BLaER1 (cell line): ENCODE data around the gene LCNL1.

Experiments
- H3K27ac ChIP-seq: shearing (Covaris generic); formaldehyde crosslinking; 2 replicates; pipeline ENCODE4 v1.8.1; 2022
- H3K27me3 ChIP-seq: shearing (Covaris generic); formaldehyde crosslinking; 2 replicates; pipeline ENCODE4 v1.8.1; 2022
- H3K36me3 ChIP-seq: shearing (Covaris generic); formaldehyde crosslinking; 2 replicates; pipeline ENCODE4 v1.8.1; 2022
- H3K4me1 ChIP-seq: shearing (Covaris generic); formaldehyde crosslinking; 2 replicates; pipeline ENCODE4 v1.8.1; 2022
- H3K4me2 ChIP-seq: shearing (Covaris generic); formaldehyde crosslinking; 2 replicates; pipeline ENCODE4 v1.8.1; 2022
- H3K4me3 ChIP-seq: shearing (Covaris generic); formaldehyde crosslinking; 2 replicates; pipeline ENCODE4 v1.8.1; 2022
- H3K9ac ChIP-seq: shearing (Covaris generic); formaldehyde crosslinking; 2 replicates; pipeline ENCODE4 v1.8.1; 2022
- H3K9me3 ChIP-seq: shearing (Covaris generic); formaldehyde crosslinking; 2 replicates; pipeline ENCODE4 v1.8.1; 2022
- H4K20me1 ChIP-seq: shearing (Covaris generic); formaldehyde crosslinking; 2 replicates; pipeline ENCODE4 v1.8.1; 2022
- Cebpa-rat ChIP-seq: shearing (Covaris generic); IDR thresholded peaks from 2 replicates; pipeline ENCODE4 v1.8.1; 2022

The LCNL1 gene

DNA sequence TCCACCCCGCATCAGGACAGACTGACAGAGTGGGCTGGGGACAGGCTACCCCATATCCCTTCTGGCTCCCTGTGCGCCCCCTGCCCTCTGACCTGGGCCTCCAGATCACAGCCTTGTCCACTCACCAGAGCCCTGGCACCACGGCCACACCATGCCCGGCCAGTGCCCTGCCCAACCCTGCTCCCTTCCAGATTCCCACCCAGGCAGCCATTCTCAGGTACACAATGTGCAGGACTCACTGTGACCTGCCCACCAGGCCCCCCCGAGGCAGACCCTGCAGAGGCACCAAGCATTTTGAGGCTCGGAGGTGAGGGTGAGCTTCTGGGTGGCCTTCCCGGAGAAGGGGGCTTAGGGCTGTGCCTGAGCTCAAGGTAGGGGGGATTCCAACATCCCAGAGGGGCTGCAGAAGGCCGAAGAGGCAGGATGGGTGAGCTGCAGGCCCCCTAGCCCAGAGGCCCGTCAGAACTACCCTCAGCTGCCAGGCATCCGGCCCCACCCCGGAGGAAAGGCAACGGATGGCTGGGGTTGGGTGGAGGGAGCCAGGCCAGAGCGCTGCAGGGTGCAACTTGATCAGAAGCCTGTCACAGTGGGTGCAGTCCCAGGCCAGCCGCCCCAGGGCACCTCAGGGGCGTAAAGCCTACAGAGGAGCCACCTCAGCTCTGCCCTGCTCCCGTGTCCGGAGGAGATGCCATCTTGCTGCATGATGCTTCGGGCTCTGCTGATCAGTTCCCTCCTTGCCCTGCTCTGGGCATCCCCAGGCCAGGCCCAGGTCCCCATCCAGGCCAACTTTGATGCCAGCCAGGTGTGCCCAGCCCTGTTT is at the start of gene LCNL1:
TSS of gene LCNL1 (plus strand) at position 762 of the 820 bp plus-strand sequence. CDS start 594 bp downstream, outside the sequence.
- no peaks in the 10 kb centered on the region for H4K20me1 ChIP-seq
- H3K4me2 ChIP-seq: peak within 1 kb of the TSS; percentile 26; the same call in 1 of the 2 replicates
- peaks cover 24% of the 10 kb centered on the region for H3K4me1 ChIP-seq
- no peak within 1 kb of the TSS for H3K27ac ChIP-seq
- H3K27me3 ChIP-seq: peaks cover 53% of the 10 kb centered on the region
- no peaks in the 10 kb centered on the region for H3K9me3 ChIP-seq
- no peak for TF ChIP-seq Cebpa-rat
- no peak within 1 kb of the TSS for H3K9ac ChIP-seq
- H3K4me3 ChIP-seq: no peak within 1 kb of the TSS
- H3K36me3 ChIP-seq: no peaks in the 10 kb centered on the region

GRCh38 chr9:136934277-136934676 is 48.5 kb upstream of the LCNL1 start:
- H3K36me3 ChIP-seq: peaks cover 77% of the 10 kb centered on the region
- H3K4me2 ChIP-seq: no peak overlapping the region
- peaks cover 13% of the 10 kb centered on the region for H4K20me1 ChIP-seq
- H3K9me3 ChIP-seq: peaks cover 4% of the 10 kb centered on the region; the same call in 1 of the 2 replicates
- no peak for TF ChIP-seq Cebpa-rat
- no peak overlapping the region for H3K27ac ChIP-seq
- no peak overlapping the region for H3K4me3 ChIP-seq
- no peak overlapping the region for H3K9ac ChIP-seq
- no peaks in the 10 kb centered on the region for H3K4me1 ChIP-seq
- no peaks in the 10 kb centered on the region for H3K27me3 ChIP-seq

- no peak overlapping the region for H3K4me2 ChIP-seq
Observed at GRCh38 chr9:136935651-136936050, 47.1 kb upstream of the LCNL1 start.

GRCh38 chr9:136936645-136937170 is 46.1 kb upstream of the LCNL1 start:
- no peak overlapping the region for H3K4me3 ChIP-seq
- H3K4me2 ChIP-seq: no peak overlapping the region
- H3K27me3 ChIP-seq: no peaks in the 10 kb centered on the region
- H3K4me1 ChIP-seq: no peaks in the 10 kb centered on the region
- H3K9me3 ChIP-seq: peaks cover 4% of the 10 kb centered on the region; the same call in 1 of the 2 replicates
- H3K36me3 ChIP-seq: peaks cover 77% of the 10 kb centered on the region
- no peak overlapping the region for H3K27ac ChIP-seq
- peaks cover 38% of the 10 kb centered on the region for H4K20me1 ChIP-seq
- no peak for TF ChIP-seq Cebpa-rat
- H3K9ac ChIP-seq: no peak overlapping the region

More at GRCh38 chr9:136935651-136936050, 47.1 kb upstream of the LCNL1 start:
- H3K9ac ChIP-seq: no peak overlapping the region
- peaks cover 4% of the 10 kb centered on the region; the same call in 1 of the 2 replicates for H3K9me3 ChIP-seq
- peaks cover 77% of the 10 kb centered on the region for H3K36me3 ChIP-seq
- no peaks in the 10 kb centered on the region for H3K27me3 ChIP-seq
- no peak for TF ChIP-seq Cebpa-rat
- H4K20me1 ChIP-seq: peaks cover 27% of the 10 kb centered on the region
- no peaks in the 10 kb centered on the region for H3K4me1 ChIP-seq
- no peak overlapping the region for H3K4me3 ChIP-seq
- no peak overlapping the region for H3K27ac ChIP-seq

DNA sequence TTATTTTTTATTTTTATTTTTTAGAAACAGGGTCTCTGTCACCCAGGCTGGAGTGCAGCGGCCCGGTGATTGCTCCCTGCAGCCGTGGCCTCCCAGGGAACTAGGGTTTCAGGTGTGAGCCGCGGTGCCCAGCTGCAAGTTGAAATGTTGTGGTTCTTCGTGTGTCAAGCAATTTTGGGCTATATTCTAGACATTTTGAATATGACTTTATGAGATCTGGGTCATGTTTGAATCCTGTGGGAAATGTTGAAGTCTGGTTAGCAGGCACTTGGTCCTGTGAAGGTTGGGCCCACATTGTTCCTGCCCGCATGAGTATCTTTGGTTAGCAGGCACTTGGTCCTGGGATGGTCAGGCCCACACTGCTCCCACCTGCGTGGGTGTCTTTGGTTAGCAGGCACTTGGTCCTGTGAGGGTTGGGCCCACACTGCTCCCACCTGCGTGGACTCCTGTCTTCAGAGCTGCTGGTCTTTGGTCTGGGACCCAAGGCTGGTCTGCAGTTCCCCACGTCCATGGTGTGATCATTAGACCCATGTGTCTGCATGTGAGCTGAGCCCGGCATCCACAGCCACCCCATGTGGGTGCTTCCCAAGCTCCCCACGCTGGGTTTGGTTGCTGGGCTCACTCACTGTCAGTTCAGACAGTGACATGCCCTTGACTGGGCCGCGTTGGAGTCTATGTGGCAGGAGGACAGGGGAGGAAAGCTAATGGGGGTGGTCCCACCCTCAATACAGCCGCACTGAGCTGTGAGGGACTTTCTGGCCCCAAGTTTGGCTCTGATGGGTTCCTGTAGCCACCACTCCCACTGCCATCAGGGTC is 45.4 kb upstream of the LCNL1 start:
- Histone ChIP-seq H3K9ac (no peak overlapping the region), H3K4me3 (no peak overlapping the region), H3K27me3 (no peaks in the 10 kb centered on the region), H3K4me1 (no peaks in the 10 kb centered on the region), H3K36me3 (peaks cover 84% of the 10 kb centered on the region), H3K27ac (no peak overlapping the region), H3K9me3 (peaks cover 4% of the 10 kb centered on the region; the same call in 1 of the 2 replicates), H3K4me2 (no peak overlapping the region), H4K20me1 (peaks cover 44% of the 10 kb centered on the region)
- TF ChIP-seq Cebpa-rat: no peak

- H3K4me1 ChIP-seq: peaks cover 11% of the 10 kb centered on the region
Observed at GRCh38 chr9:136939431-136939995, 43.3 kb upstream of the LCNL1 start.

DNA sequence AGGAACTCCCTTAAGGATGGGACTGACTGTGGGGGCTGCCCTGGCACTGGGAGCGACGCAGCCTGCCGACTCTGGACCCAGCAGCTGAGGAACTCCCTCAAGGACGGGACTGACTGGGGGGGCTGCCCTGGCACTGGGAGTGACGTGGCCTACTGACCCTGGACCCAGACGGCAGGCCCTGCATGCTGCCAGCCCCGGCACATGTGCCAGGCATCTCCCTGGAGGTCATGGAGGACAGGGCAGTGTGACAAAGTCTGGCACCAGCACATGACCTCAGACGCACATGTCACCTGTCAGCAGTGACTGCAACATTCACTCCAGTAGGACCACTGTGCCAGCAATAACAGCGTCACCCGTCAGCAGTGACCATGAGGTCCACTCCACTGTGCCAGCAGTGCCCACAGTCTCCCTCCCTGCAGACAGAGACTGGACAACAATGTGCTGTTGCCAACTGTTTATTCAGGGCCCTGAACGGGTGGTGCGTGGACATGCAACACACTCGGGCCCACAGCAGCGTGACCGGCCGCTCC is 42.7 kb upstream of the LCNL1 start:
- H3K9ac ChIP-seq: no peak overlapping the region
- no peak overlapping the region for H3K27ac ChIP-seq

More at GRCh38 chr9:136939431-136939995, 43.3 kb upstream of the LCNL1 start:
- Histone ChIP-seq H3K27me3 (no peaks in the 10 kb centered on the region), H3K9me3 (peaks cover 4% of the 10 kb centered on the region; the same call in 1 of the 2 replicates), H3K4me2 (no peak overlapping the region), H3K9ac (no peak overlapping the region), H3K27ac (no peak overlapping the region), H4K20me1 (peaks cover 64% of the 10 kb centered on the region), H3K36me3 (peaks cover 72% of the 10 kb centered on the region), H3K4me3 (no peak overlapping the region)
- no peak for TF ChIP-seq Cebpa-rat

DNA sequence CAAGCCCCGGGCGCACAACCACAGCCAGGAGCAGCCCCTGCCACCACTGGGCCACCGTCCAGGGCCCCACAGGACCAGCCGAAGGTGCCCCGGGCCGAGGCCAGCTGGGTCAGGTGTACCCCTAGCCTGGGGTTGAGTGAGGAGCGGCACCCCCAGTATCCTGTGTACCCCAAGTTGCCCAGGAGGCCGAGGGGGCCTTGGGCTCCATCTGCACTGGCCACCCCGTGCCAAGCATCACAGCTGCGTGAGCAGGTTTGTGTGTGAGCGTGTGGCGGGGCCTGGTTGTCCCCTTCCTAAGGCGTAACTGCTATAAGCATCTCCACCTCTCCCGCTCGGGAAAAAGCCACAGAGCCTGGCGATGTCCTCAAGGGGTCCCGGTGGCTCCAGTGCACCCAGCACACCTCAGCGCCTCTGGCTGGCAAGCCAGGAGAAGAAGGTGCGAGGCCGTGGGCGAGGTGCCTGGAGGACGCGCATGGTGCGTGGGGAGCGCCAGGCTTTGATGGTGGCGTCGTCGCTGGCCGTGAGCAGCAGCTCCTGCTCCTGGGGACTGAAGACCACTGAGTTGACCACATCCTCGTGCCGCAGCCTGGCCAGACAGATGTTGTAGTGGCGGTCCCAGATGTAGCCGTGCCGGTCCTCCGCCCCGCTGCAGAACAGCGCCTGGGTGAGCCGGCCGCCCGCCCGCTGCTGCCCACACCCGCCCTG is 42.1 kb upstream of the LCNL1 start:
- peaks cover 66% of the 10 kb centered on the region for H3K36me3 ChIP-seq
- no peak overlapping the region for H3K4me2 ChIP-seq
- H3K9ac ChIP-seq: no peak overlapping the region
- H3K9me3 ChIP-seq: peaks cover 4% of the 10 kb centered on the region; the same call in 1 of the 2 replicates
- H3K27me3 ChIP-seq: no peaks in the 10 kb centered on the region
- TF ChIP-seq Cebpa-rat: no peak
- H4K20me1 ChIP-seq: peaks cover 64% of the 10 kb centered on the region
- no peak overlapping the region for H3K27ac ChIP-seq
- H3K4me1 ChIP-seq: peaks cover 21% of the 10 kb centered on the region
- H3K4me3 ChIP-seq: no peak overlapping the region

More for the DNA sequence above, 42.7 kb upstream of the LCNL1 start:
- Histone ChIP-seq H3K4me1 (peaks cover 14% of the 10 kb centered on the region), H4K20me1 (peaks cover 64% of the 10 kb centered on the region), H3K9me3 (peaks cover 4% of the 10 kb centered on the region; the same call in 1 of the 2 replicates), H3K36me3 (peaks cover 67% of the 10 kb centered on the region), H3K4me2 (no peak overlapping the region), H3K27me3 (no peaks in the 10 kb centered on the region), H3K4me3 (no peak overlapping the region)
- TF ChIP-seq Cebpa-rat: no peak
